COLO668 (cell line): Measurements from ENCODE around the gene CYS1.
A peak's percentile ranks its signal among the peaks of the same experiment; 100 is the strongest.
"Not testable (repeated sequence)": the region's sequence is repeated elsewhere in the genome, so short reads cannot be mapped to it uniquely, and the experiment has no call there.

Experiments used
- DNase-seq: peaks from one replicate; lab custom pipeline; 2025; ENCODE audit not compliant: unreplicated experiment; lab: John Stamatoyannopoulos, UW

CYS1 gene

GRCh38 chr2:10094271-10094814, 14.1 kb upstream of the CYS1 start:
- DNase-seq: no peak

- DNase-seq: not testable (repeated sequence)
Observed at GRCh38 chr2:10091889-10092244, 11.7 kb upstream of the CYS1 start.

GRCh38 chr2:10091182-10091888, 11.1 kb upstream of the CYS1 start:
- DNase-seq: no peak

GRCh38 chr2:10089565-10090190, 9.5 kb upstream of the CYS1 start:
- DNase-seq: no peak

- no peak for DNase-seq
Observed at GRCh38 chr2:10087360-10087759, 7.1 kb upstream of the CYS1 start.

GRCh38 chr2:10086950-10087349, 6.7 kb upstream of the CYS1 start:
- DNase-seq: no peak

GRCh38 chr2:10085668-10086059, 5.5 kb upstream of the CYS1 start:
- no peak for DNase-seq

- DNase-seq: no peak
Observed at GRCh38 chr2:10085043-10085667, 4.9 kb upstream of the CYS1 start.

GRCh38 chr2:10084223-10084865, 4.1 kb upstream of the CYS1 start:
- DNase-seq: no peak

- peak; percentile 36 for DNase-seq
Observed at GRCh38 chr2:10083692-10084211, 3.5 kb upstream of the CYS1 start.

GRCh38 chr2:10083046-10083445, 2.8 kb upstream of the CYS1 start:
- DNase-seq: no peak

- DNase-seq: no peak
Observed at GRCh38 chr2:10080536-10081304, 509 bp upstream of the CYS1 start.

- peak; percentile 20 for DNase-seq
Observed at GRCh38 chr2:10079266-10079869, 843 bp downstream of the CYS1 start.

GRCh38 chr2:10078704-10079265, 1.4 kb downstream of the CYS1 start:
- DNase-seq: no peak

- DNase-seq: no peak
Observed at GRCh38 chr2:10078001-10078400, 2.2 kb downstream of the CYS1 start.

- no peak for DNase-seq
Observed at GRCh38 chr2:10076988-10077527, 3.2 kb downstream of the CYS1 start.

GRCh38 chr2:10076511-10076910, 3.7 kb downstream of the CYS1 start:
- no peak for DNase-seq

- no peak for DNase-seq
Observed at GRCh38 chr2:10075571-10076209, 4.5 kb downstream of the CYS1 start.

- no peak for DNase-seq
Observed at GRCh38 chr2:10075101-10075500, 5.1 kb downstream of the CYS1 start.
